ENCODE data around the gene BMP7. TPM values are rescaled to one million over a fixed set of nuclear protein-coding genes. Genes with fewer than 3 reads are reported as not detected.

The BMP7 gene
- total and polyA plus RNA-seq, 2 of the 13 experiments (the other 11 are each of a cell fraction or from before 2014, with no cell fraction given): not detected

- 95% methylated on average over 10 of the region's 10 CpGs for WGBS (ENCODE audit: low lambda C conversion rate)
- TF ChIP-seq FOXA1 (IDR thresholded peaks at IDR 0.05) (peak; percentile 31; the same call in 1 of the 2 replicates), FOXA1 (CRISPR knock-in tag; IDR thresholded peaks at IDR 0.05) (no peak), SNAPC4 (CRISPR knock-in tag; IDR thresholded peaks at IDR 0.05) (no peak), SCMH1 (CRISPR knock-in tag; IDR thresholded peaks at IDR 0.05; ENCODE audit: borderline replicate concordance) (no peak), ZNF564 (CRISPR knock-in tag; IDR thresholded peaks at IDR 0.05) (peak; percentile 21; the same call in 1 of the 2 replicates), HBP1 (CRISPR knock-in tag; IDR thresholded peaks at IDR 0.05; ENCODE audit: low read depth) (no peak)
- no peak overlapping the region for H3K4me3 ChIP-seq (replicated peaks in 1 of 3; ENCODE audit: insufficient read depth in 1 of 3, low read depth in 2 of 3, low read length in 3 of 3)
- peaks cover 0 to 21% of the 10 kb centered on the region in 2 experiments; a peak in 1 of 5 replicates for H3K27me3 ChIP-seq (ENCODE audit: control insufficient read depth in 1 of 2, insufficient read depth in 2 of 2, low read length in 2 of 2)
- no peaks in the 10 kb centered on the region for H3K9me3 ChIP-seq (ENCODE audit: low read length)
- intact Hi-C loops (cut with micrococcal nuclease; ENCODE audit: unreplicated experiment) (no loop called here), in situ Hi-C loops (cut with HindIII; ENCODE audit: extremely low pct_ligation_motif_present, low pct_unique_long_range_greater_than_20kb) (no loop called here)
- H3K36me3 ChIP-seq (replicated peaks in 1 of 2; ENCODE audit: control insufficient read depth in 1 of 2, insufficient read depth in 2 of 2, low read length in 2 of 2): no peaks in the 10 kb centered on the region
- H3K4me1 ChIP-seq (ENCODE audit: insufficient read depth, low read length): peaks cover 19% of the 10 kb centered on the region
- DNase-seq (ENCODE audit: low spot score): no peak
- FAIRE-seq: no peak
- no peak for ATAC-seq
- H3K79me2 ChIP-seq (ENCODE audit: insufficient read depth, low read length): no peaks in the 10 kb centered on the region
- H3K9ac ChIP-seq (ENCODE audit: insufficient read depth, low read depth, low read length): no peak overlapping the region
- no peak overlapping the region for H3K27ac ChIP-seq (ENCODE audit: extremely low read length, insufficient read depth, low read length)
- no peak overlapping the region for H3K4me2 ChIP-seq (ENCODE audit: low read depth, low read length)
- CTCF ChIA-PET (ENCODE audit: low intra/inter-chr PET ratio, low total read pairs): no interaction called here
- no TSS peak for BruUV-seq (replicated peaks)
- H4K20me1 ChIP-seq (ENCODE audit: insufficient read depth, low read length): no peaks in the 10 kb centered on the region
- no peak overlapping the region for H2AFZ ChIP-seq (ENCODE audit: low read length)
- POLR2A ChIA-PET: no interaction called here
These were observed 137.1 kb downstream of the BMP7 start for GRCh38 chr20:57129303-57129702.
